ENCODE results near the gene LIPC. TPM values are rescaled to one million over a fixed set of nuclear protein-coding genes. Genes with fewer than 3 reads are reported as not detected.

Gene LIPC
- total RNA-seq, 4 donors from 2014 or later = 0.48 to 8.2 (median 2.6) TPM; not detected in 1

- in situ Hi-C loops (cut with MboI; ENCODE audit: low pct_ligation_motif_present in 1 of 4, low pct_unique_long_range_greater_than_20kb in 1 of 4, low sequenced_read_pairs in 3 of 4) (no loop called here), intact Hi-C loops (cut with DNase I; ENCODE audit: low total_unique reads) (no loop called here)
- Histone ChIP-seq H3K4me1 (peaks cover 0 to 6% (median 0%) of the 10 kb centered on the region in 4 donors), H3K9me3 (no peaks in the 10 kb centered on the region), H3K36me3 (no peaks in the 10 kb centered on the region), H3K27me3 (no peaks in the 10 kb centered on the region), H3K4me3 (no peak overlapping the region), H3K27ac (no peak overlapping the region)
- TF ChIP-seq CTCF (IDR thresholded peaks at IDR 0.05) (no peak), POLR2A (IDR thresholded peaks at IDR 0.05) (no peak)
- DNase-seq = no peak
- WGBS, 2 donors (ENCODE audit: low coverage in 1 of 2) = 40 to 57% methylated on average over 1 of the region's 1 CpG
These were observed 6.0 kb upstream of the LIPC start for GRCh38 chr15:58425834-58426233.

- DNase-seq = no peak
- no peak for TF ChIP-seq POLR2A (IDR thresholded peaks at IDR 0.05)
- no peak for TF ChIP-seq POLR2AphosphoS5 (IDR thresholded peaks at IDR 0.05)
- TF ChIP-seq EP300 (IDR thresholded peaks at IDR 0.05; ENCODE audit: low read depth) = no peak
- TF ChIP-seq CTCF (IDR thresholded peaks at IDR 0.05) = no peak
- 70 to 92% methylated on average over 1 of the region's 1 CpG for WGBS, 2 donors (ENCODE audit: low coverage in 1 of 2)
- Histone ChIP-seq H3K4me1 (peaks cover 0 to 6% (median 0%) of the 10 kb centered on the region in 4 donors), H3K27ac (no peak overlapping the region), H3K4me3 (no peak overlapping the region), H3K36me3 (no peaks in the 10 kb centered on the region), H3K27me3 (no peaks in the 10 kb centered on the region), H3K9me3 (no peaks in the 10 kb centered on the region)
- intact Hi-C loops (cut with DNase I; ENCODE audit: low total_unique reads) (no loop called here), in situ Hi-C loops (cut with MboI; ENCODE audit: low pct_ligation_motif_present in 1 of 4, low pct_unique_long_range_greater_than_20kb in 1 of 4, low sequenced_read_pairs in 3 of 4) (no loop called here)
These were observed 5.3 kb upstream of the LIPC start for GRCh38 chr15:58426501-58426900.

GRCh38 chr15:58427987-58428386, 3.8 kb upstream of the LIPC start:
- Histone ChIP-seq H3K4me1 (peaks cover 0 to 8% (median 0%) of the 10 kb centered on the region in 4 donors), H3K4me3 (no peak overlapping the region), H3K27ac (no peak overlapping the region), H3K36me3 (no peaks in the 10 kb centered on the region), H3K9me3 (no peaks in the 10 kb centered on the region), H3K27me3 (no peaks in the 10 kb centered on the region)
- DNase-seq = no peak
- in situ Hi-C loops (cut with MboI; ENCODE audit: low pct_ligation_motif_present in 1 of 4, low pct_unique_long_range_greater_than_20kb in 1 of 4, low sequenced_read_pairs in 3 of 4) = no loop called here
- no peak for TF ChIP-seq EP300 (IDR thresholded peaks at IDR 0.05; ENCODE audit: low read depth)
- no peak for TF ChIP-seq POLR2AphosphoS5 (IDR thresholded peaks at IDR 0.05)
- TF ChIP-seq POLR2A (IDR thresholded peaks at IDR 0.05) = no peak
- TF ChIP-seq CTCF (IDR thresholded peaks at IDR 0.05) = no peak
- intact Hi-C loops (cut with DNase I; ENCODE audit: low total_unique reads) = no loop called here

- in situ Hi-C loops (cut with MboI; ENCODE audit: low pct_ligation_motif_present in 1 of 4, low pct_unique_long_range_greater_than_20kb in 1 of 4, low sequenced_read_pairs in 3 of 4) = no loop called here
These were observed 1.5 kb upstream of the LIPC start for GRCh38 chr15:58430224-58430787.

More at GRCh38 chr15:58430224-58430787, 1.5 kb upstream of the LIPC start:
- no peak for DNase-seq
- Histone ChIP-seq H3K36me3 (no peaks in the 10 kb centered on the region), H3K4me3 (no peak overlapping the region), H3K4me1 (peaks cover 0 to 12% (median 0%) of the 10 kb centered on the region in 4 donors), H3K27ac (no peak overlapping the region), H3K9me3 (no peaks in the 10 kb centered on the region), H3K27me3 (no peaks in the 10 kb centered on the region)
- TF ChIP-seq EP300 (IDR thresholded peaks at IDR 0.05; ENCODE audit: low read depth) = no peak
- no peak for TF ChIP-seq POLR2A (IDR thresholded peaks at IDR 0.05)
- no peak for TF ChIP-seq POLR2AphosphoS5 (IDR thresholded peaks at IDR 0.05)
- no peak for TF ChIP-seq CTCF (IDR thresholded peaks at IDR 0.05)
- intact Hi-C loops (cut with DNase I; ENCODE audit: low total_unique reads) = no loop called here
- 93% methylated on average over 5 of the region's 5 CpGs for WGBS, 2 donors (ENCODE audit: low coverage in 1 of 2)
